ENCODE data around the gene PERM1.

- no peak for TF ChIP-seq GATA2 (IDR thresholded peaks at IDR 0.05; ENCODE audit: low read depth, low read length)
- no peak for TF ChIP-seq GATA3 (IDR thresholded peaks at IDR 0.05; ENCODE audit: low read depth, low read length)
Measured at GRCh38 chr1:996851-997712, 15.2 kb upstream of the PERM1 start.

All from SH-SY5Y (cell line).